Cardiac muscle cell (in vitro differentiated cells and primary cell): Measurements from ENCODE around the gene PJVK. TPM values are rescaled to one million over a fixed set of nuclear protein-coding genes. Genes with fewer than 3 reads are reported as not detected.

ENCODE experiments used
- DNase-seq, 2 donors: peaks; one replicate each; pipeline versions ENCODE4 v3.0.0 to v3.0.0-alpha.2; 2010 to 2017; ENCODE audit warnings: low read depth in 1 of 2, low spot score in 1 of 2
- H3K27ac ChIP-seq: fragments of 200-600 bp; sonication (generic); 2 replicates; pipeline ENCODE4 v1.5.1; 2016
- H3K27me3 ChIP-seq: fragments of 200-600 bp; sonication (generic); 2 replicates; pipeline ENCODE4 v1.6.0; 2016; ENCODE audit warnings: control low read depth
- H3K36me3 ChIP-seq: fragments of 200-600 bp; sonication (generic); 2 replicates; pipeline ENCODE4 v1.5.1; 2016; ENCODE audit warnings: control low read depth
- H3K4me1 ChIP-seq: fragments of 200-600 bp; sonication (generic); 2 replicates; pipeline ENCODE4 v1.8.1; 2017; ENCODE audit warnings: low read depth, mild to moderate bottlenecking, mixed run types
- H3K4me3 ChIP-seq: fragments of 200-600 bp; sonication (generic); 2 replicates; pipeline ENCODE4 v1.5.1; 2016; ENCODE audit warnings: mild to moderate bottlenecking
- H3K9me3 ChIP-seq: fragments of 200-600 bp; sonication (generic); 2 replicates; pipeline ENCODE4 v1.5.1; 2017; ENCODE audit warnings: low read depth, mild to moderate bottlenecking, control low read depth
- polyA plus RNA-seq: library from polyadenylated mRNA; unstranded; fragments of >200 nt; fragmentation: Nextera tagmentation; extraction: Ambion mirVana; gene quantifications from 2 replicates; pipeline ENCODE4 v1.2.1, GENCODE V29; 2016
- total RNA-seq: library from RNA; depleted of rRNA; stranded (reverse); fragments of >200 nt; gene quantifications from 2 replicates; pipeline ENCODE4 v1.2.3, GENCODE V29; 2016
- TF ChIP-seq, protein P1 (sequence below): IDR thresholded peaks from 2 replicates; pipeline ENCODE4 v1.5.1; 2012; ENCODE audit warnings: low read depth, mild to moderate bottlenecking, low read length

PJVK gene
- total and polyA plus RNA-seq, 2 experiments from 2014 or later = 6.9 to 13.3 TPM

DNA sequence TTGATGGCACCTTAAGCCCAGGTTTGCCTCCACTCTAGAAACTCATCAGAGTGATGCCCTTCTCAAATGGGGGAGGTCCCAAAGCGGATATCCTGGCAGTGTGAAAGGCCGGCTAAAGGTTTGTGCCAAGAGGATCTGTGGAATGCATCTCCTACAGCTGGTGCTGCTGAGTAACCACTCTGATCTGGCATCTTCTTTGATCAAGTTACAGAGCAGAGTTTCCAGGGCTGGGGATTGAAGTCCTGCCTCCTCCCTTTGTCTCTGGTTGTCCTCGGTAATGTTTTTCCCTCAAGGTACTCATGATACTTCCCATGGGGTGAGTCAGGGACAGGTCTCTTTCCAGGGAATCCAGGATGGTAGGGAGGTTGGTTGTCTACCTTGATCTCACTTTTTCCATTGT is 24.8 kb upstream of the PJVK start:
- Histone ChIP-seq H3K27me3 (no peaks in the 10 kb centered on the region), H3K9me3 (no peaks in the 10 kb centered on the region), H3K36me3 (peaks cover 15% of the 10 kb centered on the region), H3K4me1 (no peaks in the 10 kb centered on the region), H3K27ac (no peak overlapping the region), H3K4me3 (no peak overlapping the region)
- DNase-seq = peak in 1 of 2 donors; percentile 26
- TF ChIP-seq, protein P1, sequence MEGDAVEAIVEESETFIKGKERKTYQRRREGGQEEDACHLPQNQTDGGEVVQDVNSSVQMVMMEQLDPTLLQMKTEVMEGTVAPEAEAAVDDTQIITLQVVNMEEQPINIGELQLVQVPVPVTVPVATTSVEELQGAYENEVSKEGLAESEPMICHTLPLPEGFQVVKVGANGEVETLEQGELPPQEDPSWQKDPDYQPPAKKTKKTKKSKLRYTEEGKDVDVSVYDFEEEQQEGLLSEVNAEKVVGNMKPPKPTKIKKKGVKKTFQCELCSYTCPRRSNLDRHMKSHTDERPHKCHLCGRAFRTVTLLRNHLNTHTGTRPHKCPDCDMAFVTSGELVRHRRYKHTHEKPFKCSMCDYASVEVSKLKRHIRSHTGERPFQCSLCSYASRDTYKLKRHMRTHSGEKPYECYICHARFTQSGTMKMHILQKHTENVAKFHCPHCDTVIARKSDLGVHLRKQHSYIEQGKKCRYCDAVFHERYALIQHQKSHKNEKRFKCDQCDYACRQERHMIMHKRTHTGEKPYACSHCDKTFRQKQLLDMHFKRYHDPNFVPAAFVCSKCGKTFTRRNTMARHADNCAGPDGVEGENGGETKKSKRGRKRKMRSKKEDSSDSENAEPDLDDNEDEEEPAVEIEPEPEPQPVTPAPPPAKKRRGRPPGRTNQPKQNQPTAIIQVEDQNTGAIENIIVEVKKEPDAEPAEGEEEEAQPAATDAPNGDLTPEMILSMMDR = no peak

DNA sequence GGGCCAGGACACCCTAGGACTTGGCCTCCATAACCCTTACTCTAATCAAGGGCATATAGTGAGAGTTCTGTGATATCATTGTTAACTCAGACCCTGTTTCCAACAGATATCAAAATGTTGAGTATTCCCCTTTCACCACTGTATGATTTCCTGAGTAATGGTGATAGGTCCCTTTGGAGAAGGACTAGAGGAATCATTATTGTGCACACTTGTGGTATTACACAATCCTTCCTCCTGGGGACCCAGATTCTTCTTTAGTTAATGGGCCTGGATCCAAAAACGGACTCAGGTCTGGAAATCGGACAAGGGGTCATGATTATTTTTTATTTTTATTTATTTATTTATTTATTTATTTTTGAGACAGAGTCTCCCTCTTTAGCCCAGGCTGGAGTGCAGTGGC is 23.7 kb upstream of the PJVK start:
- no peak overlapping the region for H3K4me3 ChIP-seq
- no peak overlapping the region for H3K27ac ChIP-seq
- no peaks in the 10 kb centered on the region for H3K9me3 ChIP-seq
- H3K4me1 ChIP-seq = no peaks in the 10 kb centered on the region
- no peaks in the 10 kb centered on the region for H3K27me3 ChIP-seq
- no peak for DNase-seq
- TF ChIP-seq, protein P1 = no peak
- H3K36me3 ChIP-seq = peaks cover 26% of the 10 kb centered on the region

DNA sequence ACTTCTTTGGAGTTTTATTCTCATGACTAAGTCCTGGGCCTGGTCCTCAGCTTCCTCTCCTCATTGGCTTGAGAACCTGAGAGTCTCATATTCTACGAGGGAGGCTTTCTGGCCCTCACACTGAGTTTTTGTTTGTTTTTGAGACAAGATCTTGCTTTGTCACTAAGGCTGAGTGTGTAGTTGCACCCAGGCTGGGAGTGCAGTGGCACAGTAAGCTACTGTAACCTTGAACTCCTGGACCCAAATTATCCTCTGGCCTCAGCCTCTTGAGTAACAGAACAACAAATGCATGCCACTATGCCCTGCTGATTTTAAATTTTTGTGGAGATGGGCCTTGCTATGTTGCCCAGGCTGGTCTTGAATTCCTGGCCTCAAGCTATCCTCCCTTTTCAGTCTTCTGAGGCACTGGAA is 22.8 kb upstream of the PJVK start:
- Histone ChIP-seq H3K27me3 (no peaks in the 10 kb centered on the region), H3K36me3 (peaks cover 35% of the 10 kb centered on the region), H3K9me3 (no peaks in the 10 kb centered on the region), H3K4me1 (no peaks in the 10 kb centered on the region), H3K27ac (no peak overlapping the region), H3K4me3 (no peak overlapping the region)
- DNase-seq = no peak
- TF ChIP-seq, protein P1 = no peak

GRCh38 chr2:178429336-178429735 is 21.8 kb upstream of the PJVK start:
- peaks cover 44% of the 10 kb centered on the region for H3K36me3 ChIP-seq

GRCh38 chr2:178436662-178437061 is 14.5 kb upstream of the PJVK start:
- Histone ChIP-seq H3K4me3 (no peak overlapping the region), H3K36me3 (peaks cover 81% of the 10 kb centered on the region), H3K27me3 (no peaks in the 10 kb centered on the region), H3K4me1 (no peaks in the 10 kb centered on the region), H3K9me3 (no peaks in the 10 kb centered on the region), H3K27ac (no peak overlapping the region)
- DNase-seq = no peak
- TF ChIP-seq, protein P1 = no peak

More at GRCh38 chr2:178429336-178429735, 21.8 kb upstream of the PJVK start:
- DNase-seq = no peak
- Histone ChIP-seq H3K9me3 (no peaks in the 10 kb centered on the region), H3K4me1 (no peaks in the 10 kb centered on the region), H3K27ac (no peak overlapping the region), H3K4me3 (no peak overlapping the region), H3K27me3 (no peaks in the 10 kb centered on the region)
- TF ChIP-seq, protein P1 = no peak

DNA sequence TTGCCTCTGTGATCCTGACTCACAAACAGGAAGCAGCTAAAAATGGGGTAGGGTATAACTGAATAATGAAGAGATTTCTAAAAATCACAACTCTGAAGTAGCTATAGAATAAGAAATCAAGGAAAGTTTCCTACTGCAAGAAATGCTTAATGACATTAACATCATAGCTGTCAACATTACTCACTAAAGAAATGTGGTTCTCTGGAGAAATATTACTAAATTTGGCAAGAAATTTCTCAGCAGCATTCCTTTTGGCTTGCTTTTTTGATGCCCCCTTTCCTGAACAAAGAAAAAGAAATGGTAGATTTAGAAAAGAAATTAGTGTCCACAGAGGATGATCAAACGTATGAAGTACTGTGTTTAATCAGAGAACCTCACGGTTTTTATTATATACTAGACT is 9.8 kb upstream of the PJVK start:
- TF ChIP-seq, protein P1 = no peak
- Histone ChIP-seq H3K9me3 (no peaks in the 10 kb centered on the region), H3K27ac (no peak overlapping the region), H3K4me1 (no peaks in the 10 kb centered on the region), H3K4me3 (no peak overlapping the region), H3K27me3 (no peaks in the 10 kb centered on the region), H3K36me3 (peaks cover 79% of the 10 kb centered on the region)
- DNase-seq = peak in 1 of 2 donors; percentile 2
